Calu3 (cell line): ENCODE results near the gene BCAR1. TPM values are rescaled to one million over a fixed set of nuclear protein-coding genes. Genes with fewer than 3 reads are reported as not detected.

Experiments
- BruUV-seq: library from RNA; stranded (reverse); fragments of 400-500 nt; replicated peaks from 2 replicates; lab custom pipeline; 2021; lab: Mats Ljungman, UMichigan
- CTCF ChIA-PET: fragments of 300-600 bp; sonication (Branson Sonifier 250); formaldehyde crosslinking; loops from one replicate; lab custom pipeline; 2022; ENCODE audit warnings: antibody characterized with exemption; lab: Charles Lee
- DNase-seq: peaks from one replicate; pipeline ENCODE4 v3.0.0; 2022
- H3K27ac Mint-ChIP-seq: one replicate; pipeline ENCODE4 v1.8.0; 2022; ENCODE audit warnings: mixed read lengths; ENCODE audit not compliant: unreplicated experiment
- H3K27me3 Mint-ChIP-seq: one replicate; pipeline ENCODE4 v1.8.0; 2022; ENCODE audit warnings: mixed read lengths; ENCODE audit not compliant: unreplicated experiment
- H3K36me3 Mint-ChIP-seq: one replicate; pipeline ENCODE4 v1.8.0; 2022; ENCODE audit warnings: mild to moderate bottlenecking, moderate library complexity, mixed read lengths; ENCODE audit not compliant: insufficient read depth, unreplicated experiment
- H3K4me1 Mint-ChIP-seq: one replicate; pipeline ENCODE4 v1.8.0; 2022; ENCODE audit warnings: mild to moderate bottlenecking, low read depth, mixed read lengths; ENCODE audit not compliant: unreplicated experiment
- H3K4me3 Mint-ChIP-seq: one replicate; pipeline ENCODE4 v1.8.0; 2022; ENCODE audit warnings: mild to moderate bottlenecking, low read depth, moderate library complexity, mixed read lengths; ENCODE audit not compliant: unreplicated experiment
- H3K9me3 Mint-ChIP-seq: one replicate; pipeline ENCODE4 v1.8.0; 2022; ENCODE audit warnings: low read depth, mixed read lengths; ENCODE audit not compliant: unreplicated experiment
- CTCF ChIP-seq: fragments of 200-600 bp; IDR thresholded peaks from one replicate; pipeline ENCODE4 v1.8.0; 2022; ENCODE audit warnings: antibody characterized with exemption; ENCODE audit not compliant: unreplicated experiment
- intact Hi-C: fragments of 100-400 bp; cut with micrococcal nuclease; formaldehyde crosslinking; loops from one replicate; pipeline ENCODE4 v1.10.0; 2022; ENCODE audit not compliant: unreplicated experiment
- total RNA-seq: library from RNA; stranded (reverse); gene quantifications from 2 replicates; pipeline ENCODE4 v1.2.3, GENCODE V29; 2022

Gene BCAR1
- total RNA-seq, 1 experiment from 2014 or later, result 153 TPM

- Mint-ChIP-seq H3K27me3 (peaks cover 35% of the 10 kb centered on the region), H3K36me3 (peaks cover 4% of the 10 kb centered on the region), H3K4me1 (peaks cover 6% of the 10 kb centered on the region), H3K27ac (no peak overlapping the region), H3K4me3 (no peak overlapping the region), H3K9me3 (peaks cover 6% of the 10 kb centered on the region)
- TF ChIP-seq CTCF, result no peak
- intact Hi-C loops, result no loop called here
- BruUV-seq, result no TSS peak
- DNase-seq, result no peak
- CTCF ChIA-PET, result no interaction called here
Observed at GRCh38 chr16:75188832-75189477, 62.5 kb downstream of the BCAR1 start.

- intact Hi-C loops, result no loop called here
Observed at GRCh38 chr16:75181630-75182029, 69.8 kb downstream of the BCAR1 start.

DNA sequence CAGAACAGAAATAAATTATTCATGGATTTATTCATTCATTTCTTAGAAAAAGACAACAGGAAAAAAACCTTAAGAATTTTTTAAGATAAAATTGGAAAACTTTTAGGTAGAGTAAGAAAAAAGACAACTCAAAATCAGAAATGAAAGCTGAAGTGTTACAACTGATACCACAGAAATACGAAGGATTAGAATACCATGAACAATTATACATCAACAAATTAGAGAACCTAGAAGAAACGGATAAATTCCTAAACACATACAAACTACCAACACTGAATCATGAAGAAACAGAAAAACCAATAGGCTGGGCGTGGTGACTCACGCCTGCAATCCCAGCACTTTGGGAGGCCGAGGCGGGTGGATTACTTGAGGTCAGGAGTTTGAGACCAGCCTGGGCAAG, 72.2 kb downstream of the BCAR1 start:
- Mint-ChIP-seq H3K4me1 (no peaks in the 10 kb centered on the region), H3K27ac (no peak overlapping the region), H3K36me3 (no peaks in the 10 kb centered on the region), H3K4me3 (no peak overlapping the region), H3K9me3 (peaks cover 14% of the 10 kb centered on the region), H3K27me3 (no peaks in the 10 kb centered on the region)
- CTCF ChIA-PET, result no interaction called here
- DNase-seq, result no peak
- intact Hi-C loops, result no loop called here
- no TSS peak for BruUV-seq
- no peak for TF ChIP-seq CTCF

More at GRCh38 chr16:75181630-75182029, 69.8 kb downstream of the BCAR1 start:
- no peaks in the 10 kb centered on the region for H3K36me3 Mint-ChIP-seq
- H3K4me3 Mint-ChIP-seq, result no peak overlapping the region
- H3K27me3 Mint-ChIP-seq, result no peaks in the 10 kb centered on the region
- TF ChIP-seq CTCF, result no peak
- H3K9me3 Mint-ChIP-seq, result peaks cover 15% of the 10 kb centered on the region
- BruUV-seq, result no TSS peak
- CTCF ChIA-PET, result no interaction called here
- H3K4me1 Mint-ChIP-seq, result no peaks in the 10 kb centered on the region
- no peak overlapping the region for H3K27ac Mint-ChIP-seq
- no peak for DNase-seq

Other genes starting within 250 kb of the BCAR1 start
- 4.1 and 6.5 TPM in 2 replicates for gene LDHD, start 134.8 kb downstream of the BCAR1 start, total RNA-seq
- gene ZFP1, start 103.1 kb downstream of the BCAR1 start, total RNA-seq, result 10.6 and 12.9 TPM in 2 replicates
- gene CTRB2, start 44.5 kb downstream of the BCAR1 start, total RNA-seq, result 0.76 TPM in 1 of 2 replicates, not detected in the other
- not detected in 2 replicates for gene CTRB1, start 32.6 kb downstream of the BCAR1 start, total RNA-seq
- gene CFDP1, start 181.9 kb upstream of the BCAR1 start, total RNA-seq, result 64.1 and 70.9 TPM in 2 replicates
- gene TMEM170A, start 213.1 kb upstream of the BCAR1 start, total RNA-seq, result 48.4 and 52.5 TPM in 2 replicates
- gene CHST6, start 243.8 kb upstream of the BCAR1 start, total RNA-seq, result 3.3 and 4.3 TPM in 2 replicates